Right lobe of liver (tissue), 6 donors: ENCODE measurements around the gene STON2. TPM values are rescaled to one million over a fixed set of nuclear protein-coding genes. Genes with fewer than 3 reads are reported as not detected.
A peak's percentile ranks its signal among the peaks of the same experiment; 100 is the strongest.

Experiments
- ATAC-seq, 4 donors: fragments of 200-7000 bp; cut with Tn5 transposase; one replicate each; pipeline ENCODE4 v1.9.1; 2020; ENCODE audit warnings: mild to moderate bottlenecking in 4 of 4, moderate library complexity in 4 of 4
- DNase-seq, 3 donors: peaks; one replicate each; pipeline ENCODE4 v3.0.0-alpha.2; 2020
- H3K27ac ChIP-seq, 3 donors: fragments of 200-600 bp; one replicate each; pipeline ENCODE4 v1.8.0; 2022
- H3K27me3 ChIP-seq, 2 donors: fragments of 200-600 bp; one replicate each; pipeline ENCODE4 v1.8.0; 2022
- H3K36me3 ChIP-seq, 4 donors: fragments of 200-600 bp; sonication (generic) in 1 of 4; one replicate each; pipeline versions ENCODE4 v1.5.1 to v1.8.0; 2017 to 2022; ENCODE audit warnings: control low read depth in 1 of 4
- H3K4me1 ChIP-seq, 4 donors: fragments of 200-600 bp; sonication (generic) in 1 of 4; one replicate each; pipeline versions ENCODE4 v1.5.1 to v1.8.0; 2017 to 2022; ENCODE audit warnings: control low read depth in 1 of 4
- H3K4me3 ChIP-seq, 3 donors: fragments of 200-600 bp; one replicate each; pipeline ENCODE4 v1.8.0; 2022
- H3K9me3 ChIP-seq, 4 donors: fragments of 200-600 bp; sonication (generic) in 1 of 4; one replicate each; pipeline versions ENCODE4 v1.5.1 to v1.8.0; 2017 to 2022; ENCODE audit warnings: control low read depth in 1 of 4
- CTCF ChIP-seq, 4 donors: fragments of 200-600 bp in 3 of 4; fragments of 450-650 bp in 1 of 4; IDR thresholded peaks; one replicate each; pipeline versions ENCODE4 v1.5.1 to v1.8.0; 2016 to 2022; ENCODE audit warnings: antibody characterized with exemption in 4 of 4, mild to moderate bottlenecking in 2 of 4
- POLR2A ChIP-seq: fragments of 450-650 bp; IDR thresholded peaks from one replicate; pipeline ENCODE4 v1.6.1; 2017; ENCODE audit warnings: antibody characterized with exemption, mild to moderate bottlenecking
- WGBS: methylation state at CpG from one replicate; pipeline ENCODE4 v1.1.6; 2018; ENCODE audit warnings: low coverage, low lambda C conversion rate; ENCODE audit not compliant: insufficient coverage; ENCODE audit errors: missing lambda C conversion rate; 5-methylcytosine and 5-hydroxymethylcytosine counted together
- intact Hi-C, 2 donors: fragments of 100-400 bp; cut with DNase I; formaldehyde crosslinking; loops; one replicate each; pipeline versions ENCODE4 v1.11.2 to v1.14.1; 2022
- total RNA-seq, 6 experiments: library from RNA; depleted of rRNA in 2 of 6; stranded (reverse); fragments of >200 nt in 2 of 6; fragmentation: NEBNext Ultra II Directional in 3 of 6; extraction: Animal tissue kit (Norgen Biotek cat#: 25700) in 3 of 6; gene quantifications; one replicate each; pipeline versions ENCODE4 v1.1.0 to v1.2.4, GENCODE V29; 2016 to 2023
- donor health status: DM: no; HTN: yes; CAD: no.
- donor health status: DM: no; HTN: no; CAD: no.
- donor health status: DM: no; HTN: no; CAD: no.
- donor health status: DM: no; HTN: yes; CAD: no.
- donor health status: DM: no; HTN: yes; CAD: no.

STON2 gene
- total RNA-seq, 6 experiments from 2014 or later: 4.9 to 23.7 (median 10.7) TPM

DNA sequence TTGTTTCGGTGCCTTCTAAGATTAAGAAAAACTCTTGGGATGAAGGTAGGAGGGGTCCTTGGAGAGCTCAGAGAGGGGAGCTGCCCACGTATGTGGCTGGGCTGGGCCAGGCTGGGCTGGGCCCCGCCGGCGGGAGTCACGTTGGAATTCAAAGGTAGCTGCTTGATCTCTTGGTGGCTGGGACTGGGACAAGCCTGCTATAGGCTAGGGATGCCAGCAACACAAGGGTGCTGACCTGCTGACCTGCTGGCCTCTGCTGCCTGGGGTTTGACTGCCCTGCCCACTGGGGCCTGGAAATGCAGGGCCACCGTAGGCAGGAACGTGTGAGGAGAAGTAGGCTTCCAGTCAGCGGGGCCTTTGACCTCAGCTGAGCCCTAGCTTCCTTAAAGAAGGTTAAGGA is 126.6 kb downstream of the STON2 start:
- Histone ChIP-seq H3K27ac (no peak overlapping the region), H3K4me1 (peaks cover 0 to 6% (median 1%) of the 10 kb centered on the region in 4 donors), H3K36me3 (no peaks in the 10 kb centered on the region), H3K4me3 (no peak overlapping the region), H3K27me3 (no peaks in the 10 kb centered on the region), H3K9me3 (no peaks in the 10 kb centered on the region)
- DNase-seq (no peak), ATAC-seq (no peak)
- WGBS: 95% methylated on average over 6 of the region's 9 CpGs
- TF ChIP-seq CTCF (IDR thresholded peaks at IDR 0.05): no peak
- no peak for TF ChIP-seq POLR2A
- intact Hi-C loops: loop anchor here in 1 of 2 donors (5.0 kb wide), 1 partner anchor 179 kb away; no protein-coding TSS in a partner anchor

- no peak for ATAC-seq
- intact Hi-C loops: loop anchor here in 1 of 2 donors (5.0 kb wide), 1 partner anchor 180 kb away; no protein-coding TSS in a partner anchor
- Histone ChIP-seq H3K4me1 (peaks cover 0 to 6% (median 1%) of the 10 kb centered on the region in 4 donors), H3K27ac (no peak overlapping the region), H3K4me3 (no peak overlapping the region), H3K9me3 (no peaks in the 10 kb centered on the region), H3K36me3 (no peaks in the 10 kb centered on the region), H3K27me3 (no peaks in the 10 kb centered on the region)
- TF ChIP-seq CTCF (IDR thresholded peaks at IDR 0.05): no peak
- no peak for TF ChIP-seq POLR2A
- DNase-seq: no peak
- WGBS: 58% methylated on average over 2 of the region's 2 CpGs
These were observed 127.8 kb downstream of the STON2 start for GRCh38 chr14:81272317-81272716.

GRCh38 chr14:81269979-81270375 is 130.1 kb downstream of the STON2 start:
- no peak overlapping the region for H3K4me3 ChIP-seq
- H3K27ac ChIP-seq: peak overlapping the region in 2 of 3 donors; percentile 15 to 51
- H3K4me1 ChIP-seq: peaks cover 0 to 6% (median 1%) of the 10 kb centered on the region in 4 donors
- no peaks in the 10 kb centered on the region for H3K9me3 ChIP-seq
- 78% methylated on average over 3 of the region's 3 CpGs for WGBS
- intact Hi-C loops: loop anchor here (5.0 kb wide), 2 partner anchors 182 to 187 kb away; no protein-coding TSS in a partner anchor
- ATAC-seq (no peak), DNase-seq (no peak)
- no peaks in the 10 kb centered on the region for H3K36me3 ChIP-seq
- no peak for TF ChIP-seq POLR2A
- TF ChIP-seq CTCF (IDR thresholded peaks at IDR 0.05): no peak
- no peaks in the 10 kb centered on the region for H3K27me3 ChIP-seq

DNA sequence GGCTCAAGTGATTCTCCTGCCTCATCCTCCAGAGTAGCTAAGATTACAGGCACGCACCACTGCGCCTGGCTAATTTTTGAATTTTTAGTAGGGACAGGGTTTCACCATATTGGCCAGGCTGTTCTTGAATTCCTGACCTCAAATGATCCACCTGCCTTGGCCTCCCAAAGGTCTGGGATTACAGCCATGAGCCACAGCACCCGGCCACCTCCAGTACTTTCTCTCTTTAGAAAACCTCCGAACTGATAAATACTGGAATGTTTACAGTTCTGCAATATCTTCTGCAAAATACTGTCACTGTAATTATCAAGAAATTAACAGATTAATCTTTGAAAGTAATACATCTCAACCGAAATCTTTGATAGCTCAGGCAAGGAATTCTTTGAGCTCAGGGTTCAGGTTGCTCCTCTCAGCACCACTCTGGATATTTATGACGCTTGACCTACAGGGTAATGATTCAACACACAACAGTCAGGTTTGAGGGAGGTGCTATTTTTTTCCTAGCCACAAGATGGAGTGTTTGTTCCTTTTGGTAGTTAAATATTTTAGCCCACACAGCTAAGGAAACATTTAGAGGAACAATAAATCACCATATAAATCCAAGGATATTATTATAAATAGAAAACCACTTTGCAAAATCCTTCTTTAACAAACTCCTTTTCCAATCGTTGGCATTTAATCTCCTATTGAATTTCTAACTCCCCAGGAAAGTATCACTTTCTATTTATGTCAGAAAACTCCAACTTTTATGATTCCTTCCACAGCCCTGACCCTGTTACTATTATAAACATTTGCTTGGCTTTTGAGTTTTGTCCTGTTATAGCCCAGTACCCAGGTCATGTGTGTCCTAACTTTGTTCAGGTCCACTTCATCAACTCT is 130.8 kb downstream of the STON2 start:
- no peak for DNase-seq
- peak overlapping the region in 2 of 3 donors; percentile 51 to 56 for H3K27ac ChIP-seq
- H3K27me3 ChIP-seq: no peaks in the 10 kb centered on the region
- H3K4me1 ChIP-seq: peaks cover 0 to 6% (median 1%) of the 10 kb centered on the region in 4 donors
- TF ChIP-seq POLR2A (no peak), CTCF (IDR thresholded peaks at IDR 0.05) (peak; percentile 81 to 97 (median 82))
- H3K9me3 ChIP-seq: no peaks in the 10 kb centered on the region
- H3K4me3 ChIP-seq: peak overlapping the region in 1 of 3 donors; percentile 25
- H3K36me3 ChIP-seq: no peaks in the 10 kb centered on the region
- intact Hi-C loops: loop anchor here in 1 of 2 donors (5.0 kb wide), 1 partner anchor 188 kb away; no protein-coding TSS in a partner anchor
- WGBS: 28% methylated on average over 7 of the region's 7 CpGs
- peak; percentile 97 to 98 (median 98) for ATAC-seq
